ENCODE results near the gene CSNK1E.

GRCh38 chr22:38352436-38352835 is 35.2 kb upstream of the CSNK1E start:
- TF ChIP-seq CTCF (IDR thresholded peaks at IDR 0.05; ENCODE audit: insufficient read depth, low read length, poor library complexity, severe bottlenecking) (no peak), EZH2phosphoT487 (conservative IDR thresholded peaks at IDR 0.05; ENCODE audit: low read length) (no peak)
